ENCODE results near the gene STEAP3. TPM values are rescaled to one million over a fixed set of nuclear protein-coding genes. Genes with fewer than 3 reads are reported as not detected.

The STEAP3 gene
- total RNA-seq, 1 experiment from 2014 or later, result 15.4 TPM

- no peaks in the 10 kb centered on the region for H4K20me1 ChIP-seq (ENCODE audit: control insufficient read depth, insufficient read depth, insufficient read length)
- peaks cover 2% of the 10 kb centered on the region for H3K4me1 ChIP-seq (ENCODE audit: insufficient read depth, low read length)
- no peaks in the 10 kb centered on the region for H3K36me3 Mint-ChIP-seq (ENCODE audit: insufficient read depth in 1 of 3, low read depth in 3 of 3)
- no peak overlapping the region for H3K4me2 ChIP-seq (ENCODE audit: insufficient read depth, insufficient read length, low read length)
- H2BK5ac ChIP-seq (ENCODE audit: insufficient read length, low read length), result no peak overlapping the region
- H3K79me2 ChIP-seq (ENCODE audit: insufficient read depth, low read length), result no peaks in the 10 kb centered on the region
- H4K91ac ChIP-seq (ENCODE audit: insufficient read length, low read depth, low read length), result no peak overlapping the region
- WGBS (ENCODE audit: extremely low coverage, insufficient read length, low lambda C conversion rate), result no CpG with 5 or more reads among the region's 4 CpGs
- no peak overlapping the region for H4K5ac ChIP-seq (ENCODE audit: insufficient read length, low read depth, low read length)
- no peak overlapping the region for H2AK5ac ChIP-seq (ENCODE audit: insufficient read length, low read length)
- peaks cover 7 to 16% of the 10 kb centered on the region in 2 experiments for H3K4me1 Mint-ChIP-seq
- no peak overlapping the region for H3K27ac ChIP-seq (ENCODE audit: insufficient read length, low read depth, low read length)
- H2BK15ac ChIP-seq (ENCODE audit: low read depth, low read length), result no peak overlapping the region
- H3K4ac ChIP-seq (ENCODE audit: low read depth, low read length), result no peak overlapping the region
- no peak overlapping the region for H3K27ac Mint-ChIP-seq
- no peak overlapping the region for H3K4me3 Mint-ChIP-seq
- H3K9ac ChIP-seq (ENCODE audit: extremely low read depth, insufficient read length, low read length), result no peak overlapping the region
- no peak overlapping the region for H2AFZ ChIP-seq (ENCODE audit: low read length)
- no peaks in the 10 kb centered on the region for H3K9me3 ChIP-seq (ENCODE audit: control insufficient read depth, low read depth, low read length)
- no peak overlapping the region for H3K56ac ChIP-seq (ENCODE audit: insufficient read length, low read depth, low read length)
- no peak overlapping the region for H3K14ac ChIP-seq (ENCODE audit: insufficient read depth, low read length)
- TF ChIP-seq, protein P1, sequence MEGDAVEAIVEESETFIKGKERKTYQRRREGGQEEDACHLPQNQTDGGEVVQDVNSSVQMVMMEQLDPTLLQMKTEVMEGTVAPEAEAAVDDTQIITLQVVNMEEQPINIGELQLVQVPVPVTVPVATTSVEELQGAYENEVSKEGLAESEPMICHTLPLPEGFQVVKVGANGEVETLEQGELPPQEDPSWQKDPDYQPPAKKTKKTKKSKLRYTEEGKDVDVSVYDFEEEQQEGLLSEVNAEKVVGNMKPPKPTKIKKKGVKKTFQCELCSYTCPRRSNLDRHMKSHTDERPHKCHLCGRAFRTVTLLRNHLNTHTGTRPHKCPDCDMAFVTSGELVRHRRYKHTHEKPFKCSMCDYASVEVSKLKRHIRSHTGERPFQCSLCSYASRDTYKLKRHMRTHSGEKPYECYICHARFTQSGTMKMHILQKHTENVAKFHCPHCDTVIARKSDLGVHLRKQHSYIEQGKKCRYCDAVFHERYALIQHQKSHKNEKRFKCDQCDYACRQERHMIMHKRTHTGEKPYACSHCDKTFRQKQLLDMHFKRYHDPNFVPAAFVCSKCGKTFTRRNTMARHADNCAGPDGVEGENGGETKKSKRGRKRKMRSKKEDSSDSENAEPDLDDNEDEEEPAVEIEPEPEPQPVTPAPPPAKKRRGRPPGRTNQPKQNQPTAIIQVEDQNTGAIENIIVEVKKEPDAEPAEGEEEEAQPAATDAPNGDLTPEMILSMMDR (conservative IDR thresholded peaks at IDR 0.05), result 0 out of 3 replicates have a peak, but pooled peaks have one; percentile 6
- H3K79me1 ChIP-seq (ENCODE audit: insufficient read depth, low read depth, low read length, poor library complexity, severe bottlenecking), result no peaks in the 10 kb centered on the region
- H3T11ph ChIP-seq (ENCODE audit: low read length), result no peak overlapping the region
- no peaks in the 10 kb centered on the region for H3K27me3 ChIP-seq (ENCODE audit: insufficient read depth, low read length)
- no peak overlapping the region for H2BK12ac ChIP-seq (ENCODE audit: insufficient read length, low read depth, low read length)
- no peaks in the 10 kb centered on the region for H3K23me2 ChIP-seq (ENCODE audit: insufficient read length, low read depth, low read length, poor library complexity, severe bottlenecking)
- H2BK20ac ChIP-seq (ENCODE audit: low read depth, low read length, poor library complexity, severe bottlenecking), result no peak overlapping the region
- H3K18ac ChIP-seq (ENCODE audit: insufficient read length, low read depth, low read length), result no peak overlapping the region
- H4K8ac ChIP-seq (replicated peaks; ENCODE audit: insufficient read length, low read depth, low read length), result no peak overlapping the region
- H2BK120ac ChIP-seq (ENCODE audit: low read depth, low read length, poor library complexity, severe bottlenecking), result no peak overlapping the region
- no peak for DNase-seq
- no peak overlapping the region for H3K23ac ChIP-seq (ENCODE audit: insufficient read length, low read depth, low read length)
- H3K9me3 Mint-ChIP-seq, result no peaks in the 10 kb centered on the region
- H3K27me3 Mint-ChIP-seq (ENCODE audit: low read depth), result no peaks in the 10 kb centered on the region; the same call in 1 of the 2 replicates
Measured at GRCh38 chr2:119208791-119209203, 14.8 kb upstream of the STEAP3 start.
